Measurements from ENCODE around the gene DPY19L3. TPM values are rescaled to one million over a fixed set of nuclear protein-coding genes. Genes with fewer than 3 reads are reported as not detected.

Gene DPY19L3
- total and polyA plus RNA-seq, 8 donors, result 31.5 to 79.9 (median 67.0) TPM

DNA sequence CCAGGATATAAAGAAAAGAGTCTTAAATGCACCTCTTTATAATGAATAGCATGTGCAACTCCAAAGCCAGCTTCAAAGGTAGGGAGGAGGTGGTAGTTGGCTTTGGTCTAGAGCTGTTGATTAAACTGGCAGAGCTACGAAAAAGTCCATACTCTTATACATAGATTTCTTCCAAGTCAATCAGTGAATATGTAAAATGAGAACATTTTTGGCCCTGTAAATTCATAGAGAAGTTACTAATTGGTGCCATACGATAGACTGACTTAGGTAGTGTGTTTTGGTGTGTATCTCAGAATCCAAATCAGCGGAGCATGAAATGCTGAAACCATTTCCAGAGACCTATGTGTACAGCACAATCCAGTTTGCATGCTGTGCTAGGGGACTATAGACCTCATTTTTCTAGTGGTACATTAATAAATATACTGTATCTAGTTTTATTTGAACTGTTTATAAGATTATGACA, 17.1 kb upstream of the DPY19L3 start:
- TF ChIP-seq, protein P1, sequence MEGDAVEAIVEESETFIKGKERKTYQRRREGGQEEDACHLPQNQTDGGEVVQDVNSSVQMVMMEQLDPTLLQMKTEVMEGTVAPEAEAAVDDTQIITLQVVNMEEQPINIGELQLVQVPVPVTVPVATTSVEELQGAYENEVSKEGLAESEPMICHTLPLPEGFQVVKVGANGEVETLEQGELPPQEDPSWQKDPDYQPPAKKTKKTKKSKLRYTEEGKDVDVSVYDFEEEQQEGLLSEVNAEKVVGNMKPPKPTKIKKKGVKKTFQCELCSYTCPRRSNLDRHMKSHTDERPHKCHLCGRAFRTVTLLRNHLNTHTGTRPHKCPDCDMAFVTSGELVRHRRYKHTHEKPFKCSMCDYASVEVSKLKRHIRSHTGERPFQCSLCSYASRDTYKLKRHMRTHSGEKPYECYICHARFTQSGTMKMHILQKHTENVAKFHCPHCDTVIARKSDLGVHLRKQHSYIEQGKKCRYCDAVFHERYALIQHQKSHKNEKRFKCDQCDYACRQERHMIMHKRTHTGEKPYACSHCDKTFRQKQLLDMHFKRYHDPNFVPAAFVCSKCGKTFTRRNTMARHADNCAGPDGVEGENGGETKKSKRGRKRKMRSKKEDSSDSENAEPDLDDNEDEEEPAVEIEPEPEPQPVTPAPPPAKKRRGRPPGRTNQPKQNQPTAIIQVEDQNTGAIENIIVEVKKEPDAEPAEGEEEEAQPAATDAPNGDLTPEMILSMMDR (IDR thresholded peaks at IDR 0.05), result no peak
- H3K27ac ChIP-seq, result no peak overlapping the region
- H3K36me3 ChIP-seq, result peaks cover 0 to 9% of the 10 kb centered on the region in 2 donors
- intact Hi-C loops (cut with DNase I), result no loop called here
- ATAC-seq (no peak), DNase-seq (no peak)
- no peaks in the 10 kb centered on the region for H3K4me1 ChIP-seq
- H3K4me3 ChIP-seq, result no peak overlapping the region
- H3K27me3 ChIP-seq, result no peaks in the 10 kb centered on the region
- H3K9me3 ChIP-seq, result no peaks in the 10 kb centered on the region

DNA sequence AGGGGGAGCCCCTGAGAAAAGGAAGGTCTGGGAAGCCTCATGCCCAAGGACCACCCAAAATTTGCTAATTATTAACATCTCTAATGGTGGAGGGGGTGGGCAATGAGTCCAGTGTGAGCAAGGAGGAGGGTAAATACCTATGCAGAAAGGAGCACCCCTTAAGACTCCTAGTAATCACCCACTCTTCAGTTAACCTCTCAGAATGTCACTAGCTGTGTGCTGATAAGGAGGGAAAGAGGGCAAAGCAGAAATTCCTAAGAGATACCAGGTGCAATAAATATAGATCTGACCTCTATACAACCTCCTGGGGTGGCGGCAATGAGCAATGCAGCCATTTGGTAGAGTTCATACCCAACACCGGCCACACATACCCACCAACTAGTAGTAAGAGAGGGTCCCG, 12.7 kb upstream of the DPY19L3 start:
- TF ChIP-seq, protein P1 (IDR thresholded peaks at IDR 0.05), result no peak
- Histone ChIP-seq H3K4me3 (no peak overlapping the region), H3K27ac (no peak overlapping the region), H3K36me3 (no peaks in the 10 kb centered on the region), H3K27me3 (no peaks in the 10 kb centered on the region), H3K4me1 (no peaks in the 10 kb centered on the region), H3K9me3 (no peaks in the 10 kb centered on the region)
- intact Hi-C loops (cut with DNase I), result no loop called here
- ATAC-seq (no peak), DNase-seq (no peak)

DNA sequence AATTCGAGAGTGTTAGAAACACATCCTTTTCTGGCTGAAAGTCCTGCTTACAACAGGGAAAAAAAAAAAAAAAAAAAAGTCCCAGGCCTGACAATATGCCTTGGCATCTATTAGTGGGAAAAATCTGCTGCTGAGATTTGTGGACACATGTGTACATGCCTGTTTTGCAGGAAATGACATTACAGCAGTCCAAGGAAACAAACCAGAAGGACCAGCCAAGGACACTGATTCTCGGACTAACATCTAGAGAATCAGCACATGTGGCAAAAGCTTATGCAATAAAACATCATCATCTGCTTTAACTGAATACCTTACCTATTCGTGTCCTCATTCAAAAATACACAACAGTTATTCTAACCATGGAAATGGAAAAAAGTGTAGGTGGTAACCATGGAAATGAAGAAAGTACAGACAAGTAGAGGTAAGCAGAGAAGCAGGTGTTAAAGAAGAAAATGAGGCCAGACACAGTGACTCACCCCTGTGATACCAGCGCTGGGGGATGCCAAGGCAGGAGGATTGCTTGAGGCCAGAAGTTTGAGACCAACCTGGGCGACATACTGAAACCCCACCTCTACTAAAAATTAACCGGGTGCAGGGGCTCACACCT, 9.4 kb upstream of the DPY19L3 start:
- no peak overlapping the region for H3K27ac ChIP-seq
- H3K4me3 ChIP-seq, result no peak overlapping the region

DNA sequence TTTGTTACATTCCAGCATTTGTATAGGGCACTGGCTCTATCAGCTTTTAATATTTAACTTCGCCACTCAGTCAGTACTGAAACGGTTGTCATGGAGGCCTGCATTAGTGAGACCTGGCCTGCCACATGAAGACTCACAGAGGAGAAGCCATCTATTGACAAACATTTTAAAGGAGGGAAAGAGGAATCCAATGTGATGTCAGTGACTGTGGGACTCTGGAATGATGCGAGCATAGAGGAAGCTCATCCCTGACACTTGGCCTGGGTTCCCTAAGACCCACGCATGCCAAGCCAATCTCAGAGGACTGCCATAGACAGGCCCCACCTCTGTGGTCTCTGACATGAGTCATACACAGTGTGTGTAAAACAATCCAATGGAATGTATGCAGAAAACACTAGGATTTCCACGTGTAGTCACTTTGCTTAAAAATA, 7.9 kb upstream of the DPY19L3 start:
- no peak for DNase-seq
- no peaks in the 10 kb centered on the region for H3K9me3 ChIP-seq
- intact Hi-C loops (cut with DNase I), result no loop called here
- ATAC-seq, result no peak
- no peak overlapping the region for H3K4me3 ChIP-seq
- no peaks in the 10 kb centered on the region for H3K27me3 ChIP-seq
- TF ChIP-seq, protein P1 (IDR thresholded peaks at IDR 0.05), result no peak
- no peak overlapping the region for H3K27ac ChIP-seq
- no peaks in the 10 kb centered on the region for H3K4me1 ChIP-seq
- no peaks in the 10 kb centered on the region for H3K36me3 ChIP-seq

More for the DNA sequence above, 9.4 kb upstream of the DPY19L3 start:
- Histone ChIP-seq H3K36me3 (no peaks in the 10 kb centered on the region), H3K27me3 (no peaks in the 10 kb centered on the region), H3K9me3 (no peaks in the 10 kb centered on the region), H3K4me1 (no peaks in the 10 kb centered on the region)
- ATAC-seq (no peak), DNase-seq (no peak)
- TF ChIP-seq, protein P1 (IDR thresholded peaks at IDR 0.05), result no peak
- intact Hi-C loops (cut with DNase I), result no loop called here

DNA sequence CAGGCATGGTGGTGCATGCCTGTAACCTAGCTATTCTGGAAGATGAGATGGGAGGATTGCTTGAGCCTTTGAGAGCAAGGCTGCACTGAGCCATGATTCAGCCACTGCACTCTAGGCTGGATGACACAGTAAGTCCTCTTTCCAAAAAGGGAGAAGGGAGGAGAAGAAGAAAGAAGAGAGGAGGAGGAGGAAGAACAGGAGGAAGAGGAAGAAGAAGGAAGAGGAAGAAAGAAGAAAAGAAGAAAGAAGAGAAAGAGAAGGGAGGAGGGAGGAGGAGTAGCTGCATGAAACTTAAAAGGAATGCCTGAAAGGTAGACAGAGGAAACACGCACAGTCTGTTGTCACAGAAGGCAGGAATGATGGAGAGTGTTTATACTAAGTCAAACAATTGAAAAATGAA, 3.6 kb upstream of the DPY19L3 start:
- no peak overlapping the region for H3K27ac ChIP-seq
- intact Hi-C loops (cut with DNase I), result no loop called here
- no peaks in the 10 kb centered on the region for H3K36me3 ChIP-seq
- DNase-seq, result no peak
- no peaks in the 10 kb centered on the region for H3K9me3 ChIP-seq
- no peak for ATAC-seq
- no peaks in the 10 kb centered on the region for H3K27me3 ChIP-seq
- no peak overlapping the region for H3K4me3 ChIP-seq
- TF ChIP-seq, protein P1 (IDR thresholded peaks at IDR 0.05), result no peak
- peaks cover 7 to 26% of the 10 kb centered on the region in 2 donors for H3K4me1 ChIP-seq

All from left lung (tissue), 10 donors.